ENCODE measurements around the gene MSANTD2.
"Not testable (repeated sequence)": the region's sequence is repeated elsewhere in the genome, so short reads cannot be mapped to it uniquely, and the experiment has no call there.

MSANTD2 gene

DNA sequence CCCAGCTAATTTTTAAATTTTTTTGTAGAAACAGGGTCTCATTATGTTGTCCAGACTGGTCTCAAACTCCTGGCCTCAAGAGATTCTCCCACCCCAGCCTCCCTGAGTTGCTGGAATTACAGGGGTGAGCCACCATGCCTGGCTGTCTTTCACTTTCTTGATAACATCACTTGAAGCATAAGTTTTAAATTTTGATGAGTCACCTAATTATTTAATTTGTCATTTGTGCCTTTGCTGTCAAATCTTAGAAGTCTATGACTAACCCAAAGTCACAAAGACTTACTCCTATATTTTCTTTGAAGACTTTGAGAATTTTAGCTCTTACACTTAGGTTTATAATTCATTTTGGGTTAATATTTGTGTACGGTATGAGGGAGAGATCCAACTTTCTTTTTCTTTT lies 14.5 kb upstream of the MSANTD2 start:
- no peak for FAIRE-seq

DNA sequence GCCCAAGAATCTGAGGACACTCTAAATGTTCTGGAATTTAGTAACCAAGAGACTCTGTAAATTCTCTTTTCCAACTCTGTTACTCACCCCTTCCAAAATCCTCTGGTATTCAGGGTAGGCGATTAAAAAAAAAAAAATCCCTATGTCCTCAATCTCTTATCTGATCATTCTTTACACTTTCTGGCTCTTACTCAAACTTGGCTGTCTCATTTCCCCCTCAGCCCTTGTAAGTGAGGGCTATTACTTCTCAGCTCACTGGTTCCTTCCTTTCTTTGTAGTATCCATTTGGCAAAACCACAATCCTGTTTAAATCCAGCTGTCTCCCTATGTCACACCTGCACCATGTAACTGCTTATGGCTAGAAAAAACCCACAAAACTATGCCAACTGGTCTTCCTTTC lies 12.7 kb upstream of the MSANTD2 start:
- no peak for FAIRE-seq

DNA sequence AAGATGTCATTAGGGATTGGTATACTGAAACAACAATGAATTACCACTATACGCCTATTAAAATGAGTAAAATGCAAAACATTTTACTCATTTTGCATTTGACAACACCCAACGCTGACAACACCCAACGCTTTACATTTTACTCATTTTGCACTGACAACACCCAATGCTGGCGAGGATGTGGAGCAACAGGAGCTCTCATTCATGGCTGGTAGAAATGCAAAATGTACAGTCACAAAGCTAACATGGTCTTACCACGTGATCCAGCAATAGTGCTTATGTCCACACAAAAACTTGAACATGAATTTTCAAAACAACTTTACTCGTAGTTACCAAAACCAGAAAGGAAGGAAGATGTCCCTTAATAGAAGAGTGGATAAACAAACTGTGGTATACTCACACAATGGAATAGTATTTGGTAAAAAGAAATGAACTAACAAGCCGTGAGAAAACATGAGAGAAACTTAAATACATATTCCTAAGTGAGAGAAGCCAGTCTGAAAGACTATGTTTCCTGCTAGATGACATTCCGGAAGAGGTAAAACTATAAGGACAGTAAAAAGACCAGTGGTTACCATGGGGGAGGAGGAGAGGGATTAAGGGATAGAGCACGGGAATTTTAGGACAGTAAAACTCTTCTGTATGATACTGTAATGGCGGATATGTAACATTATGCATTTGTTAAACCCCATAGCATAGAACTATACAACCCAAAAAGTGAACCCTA lies 11.4 kb upstream of the MSANTD2 start:
- FAIRE-seq: no peak

DNA sequence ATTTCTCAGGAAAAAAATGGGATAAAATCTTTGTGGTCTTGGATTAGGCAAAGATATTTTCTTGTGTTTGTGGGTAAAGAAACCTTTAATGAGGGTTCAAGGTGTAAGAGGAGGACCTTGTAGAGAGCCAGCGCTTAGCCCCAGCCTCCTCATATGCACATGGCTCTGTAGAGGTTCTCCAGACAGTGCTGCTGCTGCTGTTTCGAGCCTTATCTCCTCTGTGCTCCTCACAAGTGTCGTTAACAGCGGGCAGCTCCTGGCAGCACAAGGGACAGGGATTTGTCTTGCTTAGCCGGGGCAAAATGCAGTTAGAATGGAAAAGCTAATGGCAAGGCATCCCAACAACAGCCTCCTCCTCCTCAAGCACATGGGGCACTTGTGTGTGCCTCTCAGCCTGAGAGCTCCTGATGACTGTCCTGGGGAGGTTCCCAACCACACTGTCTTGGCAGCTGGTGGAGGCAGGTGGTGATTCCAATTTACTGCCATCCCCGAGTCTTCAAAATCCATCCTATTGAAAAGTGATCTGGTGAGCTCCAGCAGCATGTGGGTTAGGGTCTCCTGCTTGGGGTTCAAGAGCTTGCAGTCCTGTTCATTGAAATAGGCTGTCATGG lies 7.6 kb upstream of the MSANTD2 start:
- no peak for FAIRE-seq

DNA sequence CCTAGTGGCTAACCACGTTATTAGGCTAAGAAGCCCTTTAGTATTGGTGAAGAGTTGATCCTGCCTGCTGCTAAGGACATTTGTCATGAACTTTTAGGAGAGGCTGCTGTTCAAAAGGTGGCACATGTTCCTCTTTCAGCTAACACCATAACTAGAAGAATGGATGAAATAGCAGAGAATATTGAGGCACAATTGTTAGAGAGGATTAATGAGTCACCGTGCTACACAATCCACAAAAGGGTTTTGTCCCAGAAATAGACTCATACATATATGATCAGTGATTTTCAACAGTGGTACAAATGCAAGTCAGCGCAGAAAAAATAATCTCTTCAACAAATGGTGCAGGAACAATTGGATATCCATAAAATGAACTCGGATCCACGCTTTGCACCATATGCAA lies 7.0 kb upstream of the MSANTD2 start:
- no peak for FAIRE-seq

DNA sequence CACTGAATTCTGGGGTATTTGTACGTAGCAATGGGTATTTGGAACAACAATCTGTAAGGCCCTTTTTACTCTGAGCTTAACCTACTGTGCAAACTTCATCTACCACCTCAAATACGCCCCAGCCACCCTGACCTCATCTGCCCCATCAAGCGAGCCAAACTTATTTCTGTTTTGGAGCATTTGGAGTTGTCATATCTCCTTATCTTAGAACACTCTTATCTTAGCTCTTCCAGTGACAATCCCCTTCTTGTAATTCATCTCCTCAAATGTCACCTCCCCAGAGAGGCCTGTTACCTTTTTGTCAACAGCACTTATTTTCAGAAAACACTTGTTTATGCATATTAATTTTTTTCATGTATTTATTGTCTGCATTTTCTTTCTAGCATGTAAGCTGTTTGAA lies 4.7 kb upstream of the MSANTD2 start:
- no peak for FAIRE-seq

DNA sequence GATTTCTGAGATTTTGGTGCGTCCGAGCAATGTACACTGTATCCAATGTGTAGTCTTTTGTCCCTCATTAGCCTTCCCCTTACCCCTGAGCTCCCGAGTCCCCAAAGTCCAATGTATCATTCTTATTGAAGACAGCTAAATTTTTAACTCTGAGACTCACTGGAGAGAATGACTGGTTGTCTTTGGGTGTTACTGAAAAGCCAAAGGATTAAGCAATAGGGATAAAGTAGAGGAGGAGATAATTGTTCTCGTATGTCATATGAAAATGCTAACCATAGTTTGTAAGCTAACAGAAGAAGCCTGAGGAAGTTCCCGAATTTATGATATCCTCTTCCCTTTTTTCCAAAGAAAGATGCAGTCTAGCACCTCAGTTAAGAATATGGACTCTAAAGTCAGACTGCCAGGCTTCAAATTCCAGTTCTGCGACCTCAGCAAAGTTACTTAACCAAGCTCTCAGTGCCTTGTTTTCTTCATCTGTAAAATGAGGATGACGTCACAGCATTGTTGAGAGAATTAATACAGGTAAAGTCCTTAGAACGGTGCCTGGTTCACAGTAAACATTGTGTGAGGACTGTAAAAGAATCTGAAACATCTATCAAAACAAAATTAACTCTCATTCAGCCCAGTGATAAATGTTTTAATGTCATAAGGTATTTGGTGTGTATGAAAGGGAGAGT lies 1.6 kb upstream of the MSANTD2 start:
- FAIRE-seq: no peak

DNA sequence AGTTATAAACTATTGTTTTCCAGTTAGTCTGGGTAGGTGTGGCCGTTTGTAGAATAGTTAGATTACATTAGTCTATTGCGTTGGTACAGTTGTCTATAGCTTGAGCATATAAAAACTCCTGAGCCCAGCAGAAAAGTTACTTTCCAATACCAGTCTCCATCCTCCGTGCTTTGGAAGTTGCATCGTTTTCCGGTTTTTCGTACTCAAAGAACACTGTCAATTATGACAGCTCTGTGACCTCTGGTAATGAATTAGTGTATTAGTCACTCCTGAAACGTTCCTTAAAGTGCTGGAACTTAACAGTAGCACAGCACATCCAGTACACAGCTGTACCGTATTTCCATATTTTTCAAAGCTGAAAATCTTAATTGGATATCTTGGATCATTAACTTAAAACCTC lies 808 bp upstream of the MSANTD2 start:
- FAIRE-seq: no peak

DNA sequence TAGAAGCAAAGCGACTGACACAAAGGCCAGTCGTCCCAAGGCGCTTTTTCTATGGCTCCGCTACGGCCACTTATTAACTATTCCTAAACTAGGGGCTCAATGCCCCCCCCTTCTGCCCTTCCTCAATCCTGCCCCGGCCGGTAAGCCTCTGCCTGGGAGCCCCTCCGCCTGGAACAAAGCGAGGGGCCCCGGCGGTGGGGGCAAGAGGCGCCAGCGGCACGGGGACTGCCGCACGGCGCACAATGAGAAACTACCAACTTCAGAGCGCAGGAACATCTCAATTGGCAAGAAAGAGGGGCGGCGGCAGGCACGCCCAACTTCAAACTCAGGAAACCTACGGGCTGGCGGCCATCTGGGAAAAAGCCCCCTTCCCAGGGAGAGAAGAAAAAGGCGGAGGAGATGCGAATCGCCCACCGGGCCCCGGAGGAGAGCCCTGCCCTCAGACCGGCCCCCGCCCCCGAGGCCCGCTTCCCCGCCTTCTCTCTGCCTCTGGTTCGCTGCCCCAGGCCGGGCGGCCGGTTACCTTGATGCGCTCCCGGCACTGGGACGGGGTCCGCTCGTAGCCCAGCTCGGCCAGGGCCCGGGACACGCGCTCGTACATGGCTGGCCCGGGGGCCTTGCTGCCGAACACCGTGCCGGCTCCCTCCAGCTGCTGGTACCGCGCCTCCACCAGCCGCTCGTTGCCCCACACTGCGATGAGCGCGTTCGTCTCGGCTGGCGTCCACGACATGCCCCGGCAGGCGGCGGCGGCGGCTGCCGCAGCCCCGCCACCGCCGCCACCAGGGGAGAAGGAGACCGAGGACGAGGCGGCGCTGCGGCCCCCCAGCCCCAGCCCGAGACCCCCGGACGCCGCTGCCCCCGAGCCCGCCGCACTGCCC lies 619 bp downstream of the MSANTD2 start:
- no peak for FAIRE-seq

DNA sequence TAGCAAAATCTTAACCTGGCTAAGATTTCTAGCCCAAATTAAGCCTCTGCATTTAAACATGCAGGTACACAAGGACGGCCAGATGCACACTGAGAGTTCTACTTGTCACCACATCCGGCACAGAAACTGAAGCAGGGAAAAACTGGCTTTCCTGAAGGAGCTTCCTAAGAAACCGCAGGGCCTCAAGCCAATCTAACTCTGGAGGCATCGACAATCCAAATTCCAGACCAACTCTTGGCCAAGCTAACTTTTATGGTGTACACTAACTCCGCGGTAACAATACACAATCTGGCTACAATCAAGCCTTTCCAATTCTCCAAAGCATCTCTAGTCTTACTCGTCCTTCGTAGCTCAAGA lies 1.2 kb downstream of the MSANTD2 start:
- no peak for FAIRE-seq

DNA sequence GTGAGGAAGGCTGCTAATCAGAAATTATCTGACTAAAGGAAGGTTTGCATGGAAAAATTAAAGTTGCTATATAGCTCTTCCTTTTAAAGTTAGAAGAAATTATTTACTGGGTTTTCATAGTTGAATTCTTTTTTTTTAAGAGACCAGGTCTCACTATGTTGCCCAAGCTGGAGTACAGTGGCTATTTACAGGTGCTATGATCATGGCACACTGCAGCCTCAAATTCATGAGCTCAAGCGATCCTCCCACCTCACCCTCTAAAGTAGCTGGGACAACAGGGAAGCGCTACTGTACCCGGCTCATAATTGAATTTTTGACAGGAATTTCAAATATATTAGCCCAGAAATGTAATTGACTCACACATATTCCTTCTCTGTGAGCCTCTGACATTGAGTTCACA lies 3.9 kb downstream of the MSANTD2 start:
- FAIRE-seq: no peak

DNA sequence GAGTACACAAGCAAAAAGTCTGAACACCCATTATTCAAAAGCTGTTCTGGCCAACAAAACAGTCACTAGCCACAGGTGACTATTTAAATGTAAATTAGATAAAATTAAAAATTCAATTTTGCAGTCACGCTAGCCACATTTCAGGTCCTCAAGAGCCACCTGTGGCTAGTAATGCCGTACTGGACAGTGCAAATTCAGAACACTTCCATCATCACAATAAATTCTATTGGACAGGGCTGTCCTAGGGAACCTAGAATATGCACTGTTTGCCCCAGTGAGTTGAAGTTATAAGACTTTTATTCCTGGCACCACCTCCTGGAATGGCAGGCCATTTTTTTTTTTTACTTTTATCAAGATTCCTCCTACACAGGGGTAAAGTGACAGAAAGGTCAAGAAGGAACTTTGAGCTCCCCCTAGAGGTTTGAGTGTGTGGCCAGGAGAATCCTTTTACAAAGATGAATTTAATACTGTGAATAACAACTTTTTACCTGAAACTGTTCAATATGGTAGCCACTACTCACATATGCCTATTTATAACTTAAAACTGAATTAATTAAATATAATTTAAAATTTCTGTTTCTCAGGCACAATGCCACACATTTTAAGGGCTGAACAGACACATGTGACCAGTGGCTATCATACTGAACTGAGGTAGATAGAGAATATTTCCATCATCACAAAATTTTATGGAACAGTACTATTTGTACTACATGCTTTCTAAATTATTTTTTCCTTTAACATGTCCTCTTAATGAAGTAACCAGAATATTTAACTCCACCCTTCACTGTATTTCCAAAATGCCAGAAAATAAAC lies 6.5 kb downstream of the MSANTD2 start:
- no peak for FAIRE-seq

DNA sequence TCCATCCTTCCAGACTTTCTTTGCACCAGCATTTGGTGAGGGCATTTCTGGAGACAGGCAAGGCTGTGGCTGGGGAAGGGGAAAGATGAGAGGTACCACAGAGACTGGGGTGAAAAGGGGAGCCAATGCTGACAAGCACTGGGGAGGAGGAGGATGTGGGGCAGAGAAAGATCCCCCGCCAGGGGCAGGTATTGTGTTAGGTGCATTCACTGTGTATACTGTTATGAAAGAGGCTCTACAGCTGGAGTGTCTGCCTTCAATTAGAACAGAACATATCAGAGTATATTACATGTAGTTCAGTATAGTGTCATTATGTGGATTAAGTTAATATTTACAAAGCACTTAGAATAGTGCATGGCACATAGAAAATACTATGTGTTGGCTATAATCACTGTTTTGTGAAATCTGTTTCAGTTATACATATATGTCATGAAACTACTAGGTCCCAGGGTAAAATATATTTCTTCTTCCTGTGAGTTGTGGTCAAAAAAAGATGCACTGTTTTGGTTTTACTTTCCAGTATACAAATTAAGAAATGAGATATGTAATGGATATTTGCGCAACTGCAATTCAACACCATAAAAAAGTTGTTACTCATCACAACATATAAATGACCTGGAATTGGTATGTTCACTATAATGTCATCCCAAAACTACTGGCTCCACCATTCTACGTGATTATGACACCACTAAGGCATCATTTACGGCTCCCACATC lies 8.4 kb downstream of the MSANTD2 start:
- FAIRE-seq: no peak

DNA sequence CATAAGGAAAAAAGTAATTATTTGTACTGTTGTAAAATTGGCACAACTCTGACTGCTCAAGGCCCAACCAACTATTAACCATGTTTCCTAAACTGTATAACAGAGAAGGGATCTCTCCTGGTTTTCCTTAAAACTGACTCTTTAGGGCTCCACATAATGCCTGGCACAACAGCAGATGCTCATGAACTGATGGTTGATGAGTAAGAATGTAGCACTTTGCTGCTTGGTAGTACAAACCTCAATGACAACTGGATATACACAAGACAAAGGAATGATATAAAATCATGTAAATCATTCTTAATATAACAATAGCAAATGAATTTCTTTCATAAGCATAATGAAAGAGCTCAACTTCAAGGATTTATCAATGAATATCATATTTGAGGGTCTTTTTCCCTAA lies 11.7 kb downstream of the MSANTD2 start:
- FAIRE-seq: no peak

DNA sequence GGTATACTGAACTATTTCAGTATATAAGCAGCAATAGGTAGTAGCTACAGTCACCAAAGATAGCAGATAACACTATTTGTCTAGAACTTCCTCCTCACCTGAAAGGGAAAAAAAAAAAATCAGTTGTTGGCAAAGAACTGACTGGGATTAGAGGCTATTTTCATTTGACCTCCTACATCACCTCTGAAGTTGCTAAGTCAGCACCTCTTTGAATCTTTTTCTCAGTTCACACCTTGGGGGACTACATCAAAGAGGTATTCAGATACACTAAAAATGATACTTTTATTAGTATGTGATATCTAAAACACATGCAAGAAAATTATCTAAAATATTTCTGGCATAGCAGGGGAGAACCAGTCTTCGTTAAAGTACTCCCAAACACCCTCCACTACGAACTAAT lies 16.2 kb downstream of the MSANTD2 start:
- no peak for FAIRE-seq

DNA sequence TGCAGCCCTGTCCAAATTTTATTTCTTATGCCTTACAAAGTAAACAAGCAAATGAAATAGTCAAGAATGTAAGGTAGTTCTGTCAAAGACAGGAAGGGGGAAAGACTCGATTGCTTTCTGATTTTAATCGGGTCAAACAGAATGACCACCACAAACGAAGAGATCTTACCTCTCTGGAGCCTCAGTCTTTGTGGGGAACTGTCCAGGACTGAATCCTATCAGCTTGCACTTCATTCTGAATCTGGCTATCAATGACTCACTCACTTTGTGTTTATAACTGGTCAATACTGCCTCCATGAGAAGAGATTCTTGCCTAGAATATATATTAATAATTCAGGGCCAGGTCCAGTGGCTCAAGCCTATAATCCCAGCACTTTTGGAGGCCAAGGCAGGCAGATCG lies 17.2 kb downstream of the MSANTD2 start:
- FAIRE-seq: no peak

DNA sequence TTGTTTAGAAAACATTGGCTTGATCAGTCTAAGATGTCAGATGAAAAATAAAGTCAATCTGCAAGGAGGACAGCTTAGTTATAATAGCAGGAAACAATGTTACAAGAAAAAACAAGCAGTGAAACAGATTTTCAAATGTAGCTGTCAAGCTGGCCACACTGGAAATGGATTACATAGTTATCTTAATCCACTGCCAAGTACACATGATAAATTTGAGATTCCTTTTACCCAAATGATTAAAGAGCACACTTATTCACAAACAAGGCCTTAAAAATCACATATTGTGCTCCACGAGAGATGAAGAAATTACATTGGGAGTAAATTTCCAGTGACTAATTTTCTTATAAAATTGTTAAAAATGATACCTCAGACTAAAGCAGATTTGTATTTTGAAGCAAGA lies 20.6 kb downstream of the MSANTD2 start:
- FAIRE-seq: no peak

DNA sequence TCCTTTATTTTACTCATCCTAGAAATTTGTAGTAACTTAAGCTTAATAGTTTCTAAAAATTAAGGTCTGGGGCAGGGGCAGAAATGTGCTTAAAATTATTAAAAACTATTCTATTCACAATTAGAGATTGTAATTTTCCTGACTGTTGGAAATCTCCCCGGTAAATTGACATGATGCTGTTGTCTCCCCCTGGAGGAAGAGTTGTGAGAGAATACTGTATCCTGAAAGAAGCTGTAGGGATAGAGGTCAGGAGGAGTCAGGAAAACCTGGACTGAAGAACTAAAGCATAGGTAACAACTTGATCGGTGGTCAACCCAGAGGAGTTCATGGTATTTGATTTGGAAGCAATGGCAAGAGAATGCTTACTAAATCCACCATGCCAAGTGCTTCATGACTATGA lies 21.9 kb downstream of the MSANTD2 start:
- no peak for FAIRE-seq

DNA sequence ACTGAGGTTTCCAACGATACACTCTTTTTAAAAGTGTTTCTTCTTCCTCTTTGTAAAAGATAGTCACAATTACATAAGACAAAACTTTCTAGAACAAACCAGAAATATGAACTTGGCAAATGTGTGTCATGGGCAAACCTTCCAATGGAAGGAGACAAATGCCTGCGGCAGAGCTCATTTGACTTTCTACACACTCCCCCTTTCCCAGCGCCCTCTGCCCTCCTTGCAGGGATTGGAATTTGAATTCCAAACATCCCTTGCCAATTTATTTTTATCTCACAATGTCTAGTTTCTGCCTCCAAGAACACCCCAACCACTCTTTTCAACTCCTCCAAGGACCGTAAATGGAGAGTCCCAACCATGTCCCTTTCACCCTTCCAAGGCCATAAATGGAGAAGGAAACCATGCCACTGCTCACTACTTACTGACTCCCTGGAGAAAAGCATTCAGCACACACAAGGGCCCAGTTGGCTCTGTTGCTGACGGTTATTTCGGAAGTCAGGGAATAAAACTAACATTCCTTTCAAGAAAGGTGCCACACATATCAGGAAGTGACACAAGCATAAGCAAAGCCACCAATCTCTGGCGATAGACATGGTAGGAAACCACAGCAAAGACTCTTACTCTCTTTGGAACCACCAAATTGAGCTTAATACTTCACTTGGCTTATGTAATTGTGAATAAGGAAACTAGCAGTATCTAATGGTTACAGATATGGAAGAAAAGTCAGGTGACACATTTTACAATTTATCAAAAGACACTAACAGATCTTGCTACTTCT lies 23.2 kb downstream of the MSANTD2 start:
- no peak for FAIRE-seq

DNA sequence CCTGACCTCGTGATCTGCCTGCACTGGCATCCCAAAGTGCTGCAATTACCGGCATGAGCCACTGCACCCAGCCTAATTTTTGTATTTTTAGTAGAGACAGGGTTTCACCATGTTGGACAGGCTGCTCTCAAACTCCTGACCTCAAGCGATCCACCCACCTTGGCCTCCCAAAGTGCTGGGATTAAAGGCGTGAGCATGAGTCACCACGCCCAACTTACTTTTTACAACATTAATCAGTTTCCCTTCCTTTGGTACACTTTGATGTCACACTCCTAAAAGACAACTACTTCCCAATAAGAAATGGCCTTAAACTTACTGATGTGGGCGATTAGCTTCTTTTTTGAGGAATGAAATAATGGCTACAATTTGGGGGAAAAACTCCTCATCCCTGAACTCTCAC lies 29.2 kb downstream of the MSANTD2 start:
- not testable (repeated sequence) for FAIRE-seq

Data from endometrium (tissue), 2 donors.